22Rv1 (cell line): ENCODE results near the gene SLC15A1.
"Not testable (repeated sequence)": the region's sequence is repeated elsewhere in the genome, so short reads cannot be mapped to it uniquely, and the experiment has no call there.

Source experiments
- H3K27ac ChIP-seq: fragments of 450-650 bp; 2 replicates; pipeline ENCODE4 v1.5.1; 2017
- ZFX ChIP-seq: fragments of 450-650 bp; IDR thresholded peaks from 2 replicates; pipeline ENCODE4 v1.6.1; 2017; ENCODE audit warnings: antibody characterized with exemption, borderline replicate concordance
- TF ChIP-seq, protein P1 (sequence below): fragments of 450-650 bp; IDR thresholded peaks from 2 replicates; pipeline ENCODE4 v1.5.1; 2017; ENCODE audit warnings: mild to moderate bottlenecking

The SLC15A1 gene

GRCh38 chr13:98650396-98651107, 101.9 kb downstream of the SLC15A1 start:
- no peak for TF ChIP-seq ZFX
- TF ChIP-seq, protein P1, sequence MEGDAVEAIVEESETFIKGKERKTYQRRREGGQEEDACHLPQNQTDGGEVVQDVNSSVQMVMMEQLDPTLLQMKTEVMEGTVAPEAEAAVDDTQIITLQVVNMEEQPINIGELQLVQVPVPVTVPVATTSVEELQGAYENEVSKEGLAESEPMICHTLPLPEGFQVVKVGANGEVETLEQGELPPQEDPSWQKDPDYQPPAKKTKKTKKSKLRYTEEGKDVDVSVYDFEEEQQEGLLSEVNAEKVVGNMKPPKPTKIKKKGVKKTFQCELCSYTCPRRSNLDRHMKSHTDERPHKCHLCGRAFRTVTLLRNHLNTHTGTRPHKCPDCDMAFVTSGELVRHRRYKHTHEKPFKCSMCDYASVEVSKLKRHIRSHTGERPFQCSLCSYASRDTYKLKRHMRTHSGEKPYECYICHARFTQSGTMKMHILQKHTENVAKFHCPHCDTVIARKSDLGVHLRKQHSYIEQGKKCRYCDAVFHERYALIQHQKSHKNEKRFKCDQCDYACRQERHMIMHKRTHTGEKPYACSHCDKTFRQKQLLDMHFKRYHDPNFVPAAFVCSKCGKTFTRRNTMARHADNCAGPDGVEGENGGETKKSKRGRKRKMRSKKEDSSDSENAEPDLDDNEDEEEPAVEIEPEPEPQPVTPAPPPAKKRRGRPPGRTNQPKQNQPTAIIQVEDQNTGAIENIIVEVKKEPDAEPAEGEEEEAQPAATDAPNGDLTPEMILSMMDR, result no peak
- no peak overlapping the region for H3K27ac ChIP-seq

DNA sequence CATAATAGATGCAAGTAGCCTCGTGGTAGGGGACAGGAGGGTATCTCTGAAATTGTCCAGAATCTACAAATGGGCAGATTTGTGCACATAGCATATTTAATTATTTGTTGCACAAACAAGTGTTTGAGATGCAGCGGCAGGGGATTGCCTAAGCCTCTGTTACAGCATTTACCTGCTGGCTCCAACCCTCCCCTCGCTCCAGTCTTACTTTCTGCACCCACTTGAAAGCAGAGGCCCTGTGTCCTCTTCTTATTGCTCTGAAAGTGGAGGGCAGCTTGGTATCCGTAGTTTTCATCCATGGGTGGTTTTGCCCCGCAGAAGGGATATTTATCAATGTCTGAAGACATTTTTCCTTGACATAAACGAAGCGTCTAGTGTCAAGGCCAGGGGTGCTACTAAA, 102.6 kb downstream of the SLC15A1 start:
- no peak for TF ChIP-seq ZFX
- TF ChIP-seq, protein P1, result no peak
- no peak overlapping the region for H3K27ac ChIP-seq

DNA sequence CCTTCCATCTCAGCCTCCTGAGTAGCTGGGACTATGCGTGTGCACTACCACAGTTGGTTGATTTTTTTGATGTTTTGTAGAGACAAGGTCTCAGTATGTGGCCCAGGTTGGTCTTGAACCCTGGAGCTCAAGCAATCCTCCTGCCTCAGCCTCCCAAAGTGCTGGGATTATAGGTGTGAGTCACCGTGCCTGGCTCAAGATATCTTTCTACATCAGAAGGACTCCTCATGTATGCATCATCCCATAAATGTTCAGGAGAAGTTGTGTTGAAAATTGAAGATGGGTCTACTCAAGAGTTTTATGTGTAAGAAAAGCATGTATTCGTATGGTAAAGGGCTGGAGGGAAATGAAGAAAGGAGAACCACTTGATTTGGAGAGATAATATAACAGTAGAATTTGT, 103.8 kb downstream of the SLC15A1 start:
- no peak for TF ChIP-seq ZFX
- TF ChIP-seq, protein P1, result no peak

GRCh38 chr13:98648141-98648540, 104.3 kb downstream of the SLC15A1 start:
- TF ChIP-seq, protein P1, result no peak
- TF ChIP-seq ZFX, result no peak
- H3K27ac ChIP-seq, result no peak overlapping the region

More for the DNA sequence above, 103.8 kb downstream of the SLC15A1 start:
- no peak overlapping the region for H3K27ac ChIP-seq

DNA sequence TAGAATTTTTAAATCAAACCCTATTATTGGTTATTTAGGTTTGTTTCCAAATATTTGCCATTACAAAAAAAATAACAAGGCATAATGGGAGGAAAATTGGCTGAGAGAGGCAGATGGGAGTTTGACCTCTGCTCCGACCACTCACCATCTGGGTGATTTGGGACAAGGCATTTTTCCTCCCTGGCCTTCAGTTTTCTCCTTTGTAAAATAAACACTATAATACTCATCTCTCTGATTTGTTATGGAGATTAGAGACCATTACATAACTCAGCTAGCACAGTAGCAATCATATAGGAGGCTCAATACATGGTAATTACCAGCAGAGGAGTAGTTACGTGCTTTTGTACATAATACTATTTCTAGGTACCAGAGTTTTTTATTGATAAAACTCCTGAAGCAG, 105.4 kb downstream of the SLC15A1 start:
- TF ChIP-seq, protein P1, result no peak
- TF ChIP-seq ZFX, result no peak
- no peak overlapping the region for H3K27ac ChIP-seq

DNA sequence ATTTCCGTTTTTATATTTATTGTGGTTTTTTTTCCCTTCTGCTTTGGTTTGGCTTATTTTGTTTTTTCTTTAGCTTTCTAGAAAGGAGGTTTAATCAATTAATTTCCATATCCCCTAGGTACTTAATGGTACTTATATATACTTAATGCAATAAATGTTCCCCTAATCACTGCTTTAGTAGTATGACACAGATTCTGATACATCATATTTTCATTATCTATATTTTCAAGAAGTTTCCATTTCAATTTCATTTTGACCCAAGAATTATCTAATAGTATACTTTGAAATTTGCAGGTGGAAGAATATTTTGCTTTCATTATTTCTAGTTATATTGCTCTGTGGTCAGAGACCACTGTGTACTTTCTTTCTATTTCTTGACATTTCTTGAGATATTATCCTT, 109.0 kb downstream of the SLC15A1 start:
- TF ChIP-seq, protein P1, result no peak
- TF ChIP-seq ZFX, result no peak
- H3K27ac ChIP-seq, result no peak overlapping the region

DNA sequence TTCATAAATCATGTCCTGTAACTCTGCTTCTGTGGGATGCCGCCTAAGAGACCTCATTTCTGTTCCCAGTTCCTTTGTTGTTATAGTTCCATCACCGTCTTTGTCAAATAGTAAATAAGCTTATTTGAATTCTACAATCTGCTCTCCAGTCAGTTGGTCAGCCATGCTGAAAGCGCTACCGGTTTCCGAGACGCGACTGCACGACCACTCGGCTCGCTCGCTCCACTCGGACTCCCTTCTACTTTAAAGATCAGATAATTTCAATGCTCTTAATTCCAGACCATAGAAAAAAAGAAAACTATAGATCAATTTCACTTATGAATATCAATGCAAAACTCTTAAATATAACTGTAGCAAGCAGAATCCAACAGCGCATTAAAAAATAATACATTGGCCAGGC, 111.4 kb downstream of the SLC15A1 start:
- TF ChIP-seq, protein P1, result no peak
- no peak for TF ChIP-seq ZFX
- H3K27ac ChIP-seq, result no peak overlapping the region

DNA sequence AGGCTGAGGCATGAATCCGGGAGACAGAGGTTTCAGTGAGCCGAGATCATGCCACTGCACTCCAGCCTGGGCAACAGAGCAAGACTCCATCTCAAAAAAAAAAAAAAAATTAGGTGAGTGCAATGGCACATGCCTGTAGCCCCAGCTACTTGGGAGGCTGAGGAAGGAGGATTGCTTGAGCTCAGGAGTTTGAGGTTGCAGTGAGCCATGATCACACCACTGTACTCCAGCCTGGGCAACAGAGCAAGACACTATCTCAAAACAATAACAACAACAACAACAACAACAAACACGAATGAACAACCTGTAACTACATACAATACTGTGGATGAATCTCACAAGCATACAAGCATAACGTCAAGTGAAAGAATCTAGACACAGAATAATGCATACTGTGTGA, 112.7 kb downstream of the SLC15A1 start:
- not testable (repeated sequence) for H3K27ac ChIP-seq

GRCh38 chr13:98638352-98638751, 114.1 kb downstream of the SLC15A1 start:
- H3K27ac ChIP-seq, result not testable (repeated sequence)
